ENCODE results near the gene TLCD4.
"Not testable (repeated sequence)": the region's sequence is repeated elsewhere in the genome, so short reads cannot be mapped to it uniquely, and the experiment has no call there.

TLCD4 gene

DNA sequence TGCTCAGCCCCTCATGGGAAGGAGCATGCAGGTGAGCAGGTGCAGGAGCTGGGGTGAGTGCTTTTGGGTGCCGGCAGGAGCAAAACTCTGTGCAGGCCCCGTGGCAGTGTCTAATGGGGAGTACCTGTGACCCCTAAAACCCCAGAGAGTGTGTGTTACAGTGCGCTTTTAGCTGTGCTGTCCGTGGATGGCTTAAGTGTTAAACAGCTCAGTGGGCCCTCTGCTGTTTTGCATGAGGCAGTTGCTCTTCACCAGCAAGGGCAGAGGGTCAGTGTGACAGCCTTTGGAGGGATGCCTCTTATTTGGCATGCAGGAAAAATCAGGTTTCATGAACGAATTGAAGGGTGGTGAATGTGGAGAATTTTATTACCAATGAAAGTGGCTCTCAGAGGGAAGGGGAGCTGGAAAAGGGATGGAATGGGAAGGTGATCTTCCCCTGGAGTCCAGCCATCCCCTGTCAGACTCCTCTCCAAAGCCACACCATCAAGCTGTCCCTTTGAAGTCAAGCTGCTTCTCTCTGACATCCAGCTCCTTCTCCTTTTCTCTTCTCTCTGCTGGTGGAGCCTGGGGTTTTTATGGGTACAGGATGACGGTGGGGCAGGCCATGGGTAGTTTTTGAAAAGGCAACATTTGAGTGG, 27.4 kb upstream of the TLCD4 start:
- no peaks in the 10 kb centered on the region for H3K9me3 ChIP-seq (ENCODE audit: control insufficient read depth, insufficient read depth, low read length)
- H3K9me2 ChIP-seq (replicated peaks; ENCODE audit: control insufficient read depth, low read length), result no peaks in the 10 kb centered on the region

DNA sequence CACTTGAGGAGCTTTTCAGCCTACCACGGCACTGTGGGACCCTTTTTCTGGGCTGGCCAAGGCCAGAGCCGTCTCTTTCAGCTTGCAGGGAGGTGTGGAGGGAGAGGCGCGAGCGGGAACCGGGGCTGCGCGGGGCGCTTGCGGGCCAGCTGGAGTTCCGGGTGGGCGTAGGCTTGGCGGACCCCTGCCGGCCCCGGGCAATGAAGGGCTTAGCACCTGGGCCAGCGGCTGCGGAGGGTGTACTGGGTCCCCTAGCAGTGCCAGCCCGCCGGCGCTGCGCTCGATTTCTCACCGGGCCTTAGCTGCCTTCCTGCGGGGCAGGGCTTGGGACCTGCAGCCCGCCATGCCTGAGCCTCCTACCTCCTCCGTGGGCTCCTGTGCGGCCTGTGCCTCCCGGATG, 25.9 kb upstream of the TLCD4 start:
- H3K79me2 ChIP-seq (ENCODE audit: control insufficient read depth, low read length); H3K4me2 ChIP-seq (ENCODE audit: low read length); H3K4me1 ChIP-seq (ENCODE audit: control insufficient read depth, low read length); H3K9me2 ChIP-seq (replicated peaks; ENCODE audit: control insufficient read depth, low read length); H3K9me3 ChIP-seq (ENCODE audit: control insufficient read depth, insufficient read depth, low read length); H3K27me3 ChIP-seq (ENCODE audit: control insufficient read depth, low read length); H3K36me3 ChIP-seq (ENCODE audit: control insufficient read depth, low read length); H3K4me3 ChIP-seq (ENCODE audit: low read length); H3K27ac ChIP-seq (ENCODE audit: low read depth, low read length); H4K20me1 ChIP-seq (ENCODE audit: control insufficient read depth, insufficient read depth, low read depth, low read length); H3F3A ChIP-seq (ENCODE audit: control insufficient read depth, insufficient read depth): not testable (repeated sequence)

More for the DNA sequence above, 27.4 kb upstream of the TLCD4 start:
- Histone ChIP-seq H3K4me1 (ENCODE audit: control insufficient read depth, low read length) (no peaks in the 10 kb centered on the region), H3K4me3 (ENCODE audit: low read length) (no peak overlapping the region), H3K79me2 (ENCODE audit: control insufficient read depth, low read length) (no peaks in the 10 kb centered on the region), H3K27me3 (ENCODE audit: control insufficient read depth, low read length) (peaks cover 4% of the 10 kb centered on the region; the same call in 1 of the 2 replicates), H3K27ac (ENCODE audit: low read depth, low read length) (no peak overlapping the region), H3K4me2 (ENCODE audit: low read length) (no peak overlapping the region), H4K20me1 (ENCODE audit: control insufficient read depth, insufficient read depth, low read depth, low read length) (no peaks in the 10 kb centered on the region), H3F3A (ENCODE audit: control insufficient read depth, insufficient read depth) (no peaks in the 10 kb centered on the region), H3K36me3 (ENCODE audit: control insufficient read depth, low read length) (no peaks in the 10 kb centered on the region)
- no peak for TF ChIP-seq EZH2phosphoT487 (IDR thresholded peaks at IDR 0.05; ENCODE audit: borderline replicate concordance, low read length)
- TF ChIP-seq, protein P1, sequence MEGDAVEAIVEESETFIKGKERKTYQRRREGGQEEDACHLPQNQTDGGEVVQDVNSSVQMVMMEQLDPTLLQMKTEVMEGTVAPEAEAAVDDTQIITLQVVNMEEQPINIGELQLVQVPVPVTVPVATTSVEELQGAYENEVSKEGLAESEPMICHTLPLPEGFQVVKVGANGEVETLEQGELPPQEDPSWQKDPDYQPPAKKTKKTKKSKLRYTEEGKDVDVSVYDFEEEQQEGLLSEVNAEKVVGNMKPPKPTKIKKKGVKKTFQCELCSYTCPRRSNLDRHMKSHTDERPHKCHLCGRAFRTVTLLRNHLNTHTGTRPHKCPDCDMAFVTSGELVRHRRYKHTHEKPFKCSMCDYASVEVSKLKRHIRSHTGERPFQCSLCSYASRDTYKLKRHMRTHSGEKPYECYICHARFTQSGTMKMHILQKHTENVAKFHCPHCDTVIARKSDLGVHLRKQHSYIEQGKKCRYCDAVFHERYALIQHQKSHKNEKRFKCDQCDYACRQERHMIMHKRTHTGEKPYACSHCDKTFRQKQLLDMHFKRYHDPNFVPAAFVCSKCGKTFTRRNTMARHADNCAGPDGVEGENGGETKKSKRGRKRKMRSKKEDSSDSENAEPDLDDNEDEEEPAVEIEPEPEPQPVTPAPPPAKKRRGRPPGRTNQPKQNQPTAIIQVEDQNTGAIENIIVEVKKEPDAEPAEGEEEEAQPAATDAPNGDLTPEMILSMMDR (IDR thresholded peaks at IDR 0.05; ENCODE audit: low read depth, low read length, poor library complexity, severe bottlenecking), result no peak

DNA sequence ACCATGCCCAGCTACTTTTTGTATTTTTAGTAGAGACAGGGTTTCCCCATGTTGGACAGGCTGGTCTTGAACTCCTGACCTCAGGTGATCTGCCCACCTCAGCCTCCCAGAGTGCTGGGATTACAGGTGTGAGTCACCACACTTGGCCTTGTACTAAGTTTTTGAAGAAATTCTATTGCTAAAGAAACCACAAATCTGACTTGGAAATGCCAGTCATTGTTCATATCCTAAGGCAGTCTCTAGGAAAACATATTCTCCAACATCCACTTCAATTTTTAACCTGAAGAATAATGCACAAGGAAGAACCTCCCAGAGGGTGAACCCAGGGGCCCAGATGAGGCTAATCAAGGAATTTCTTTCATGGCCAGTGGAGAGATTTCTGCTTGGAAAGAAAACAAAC, 24.3 kb upstream of the TLCD4 start:
- not testable (repeated sequence) for H3K27me3 ChIP-seq (ENCODE audit: control insufficient read depth, low read length); H3K9me2 ChIP-seq (replicated peaks; ENCODE audit: control insufficient read depth, low read length); H3K27ac ChIP-seq (ENCODE audit: low read depth, low read length); H3K79me2 ChIP-seq (ENCODE audit: control insufficient read depth, low read length); H3F3A ChIP-seq (ENCODE audit: control insufficient read depth, insufficient read depth); H4K20me1 ChIP-seq (ENCODE audit: control insufficient read depth, insufficient read depth, low read depth, low read length); H3K4me1 ChIP-seq (ENCODE audit: control insufficient read depth, low read length); H3K4me3 ChIP-seq (ENCODE audit: low read length); H3K9me3 ChIP-seq (ENCODE audit: control insufficient read depth, insufficient read depth, low read length); H3K4me2 ChIP-seq (ENCODE audit: low read length); H3K36me3 ChIP-seq (ENCODE audit: control insufficient read depth, low read length)

DNA sequence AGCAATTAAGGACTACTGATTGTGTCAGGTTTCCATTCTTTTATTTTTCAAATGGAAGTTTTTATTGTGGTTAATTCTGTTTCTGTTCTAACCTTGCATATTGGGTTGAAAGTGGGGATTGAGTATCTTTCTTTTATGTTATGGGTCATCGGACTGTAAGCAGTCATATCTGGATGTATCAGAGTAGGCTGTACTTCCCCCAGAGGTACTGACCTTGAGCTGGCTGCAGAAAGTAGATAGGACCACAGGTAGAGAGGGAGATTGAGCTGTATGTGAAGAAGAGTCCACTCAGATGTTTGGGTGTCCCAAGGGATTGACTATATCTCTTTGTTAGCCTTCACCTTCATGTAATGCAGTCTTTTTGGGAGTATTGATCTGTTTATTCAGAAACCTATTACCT, 23.9 kb upstream of the TLCD4 start:
- Histone ChIP-seq H3K4me2 (ENCODE audit: low read length) (no peak overlapping the region), H3K27ac (ENCODE audit: low read depth, low read length) (no peak overlapping the region)

More for the DNA sequence above, 23.9 kb upstream of the TLCD4 start:
- H3K9me3 ChIP-seq (ENCODE audit: control insufficient read depth, insufficient read depth, low read length), result no peaks in the 10 kb centered on the region
- no peaks in the 10 kb centered on the region for H3K9me2 ChIP-seq (replicated peaks; ENCODE audit: control insufficient read depth, low read length)
- TF ChIP-seq, protein P1 (IDR thresholded peaks at IDR 0.05; ENCODE audit: low read depth, low read length, poor library complexity, severe bottlenecking), result no peak
- TF ChIP-seq EZH2phosphoT487 (IDR thresholded peaks at IDR 0.05; ENCODE audit: borderline replicate concordance, low read length), result no peak
- no peaks in the 10 kb centered on the region for H3K79me2 ChIP-seq (ENCODE audit: control insufficient read depth, low read length)
- H4K20me1 ChIP-seq (ENCODE audit: control insufficient read depth, insufficient read depth, low read depth, low read length), result no peaks in the 10 kb centered on the region
- H3K27me3 ChIP-seq (ENCODE audit: control insufficient read depth, low read length), result no peaks in the 10 kb centered on the region
- no peaks in the 10 kb centered on the region for H3K4me1 ChIP-seq (ENCODE audit: control insufficient read depth, low read length)
- no peaks in the 10 kb centered on the region for H3K36me3 ChIP-seq (ENCODE audit: control insufficient read depth, low read length)
- no peaks in the 10 kb centered on the region for H3F3A ChIP-seq (ENCODE audit: control insufficient read depth, insufficient read depth)
- H3K4me3 ChIP-seq (ENCODE audit: low read length), result no peak overlapping the region
